Ascending aorta (tissue), 2 donors: ENCODE measurements around the gene RYR3. TPM values are rescaled to one million over a fixed set of nuclear protein-coding genes. Genes with fewer than 3 reads are reported as not detected.
A peak's percentile ranks its signal among the peaks of the same experiment; 100 is the strongest.

Source experiments
- DNase-seq, 2 donors: peaks; one replicate each; pipeline ENCODE4 v3.0.0-alpha.2; 2019; ENCODE audit warnings: low spot score in 2 of 2
- H3K27ac ChIP-seq, 2 donors: fragments of 200-600 bp; sonication (generic); one replicate each; pipeline ENCODE4 v1.5.1; 2016 to 2017; ENCODE audit warnings: mild to moderate bottlenecking in 1 of 2
- H3K27me3 ChIP-seq: fragments of 200-600 bp; sonication (generic); one replicate; pipeline ENCODE4 v1.5.1; 2017
- H3K36me3 ChIP-seq, 2 donors: fragments of 200-600 bp; sonication (generic); one replicate each; pipeline ENCODE4 v1.5.1; 2016
- H3K4me1 ChIP-seq, 2 donors: fragments of 200-600 bp; sonication (generic); one replicate each; pipeline ENCODE4 v1.5.1; 2016 to 2017; ENCODE audit warnings: mild to moderate bottlenecking in 1 of 2
- H3K4me3 ChIP-seq, 2 donors: fragments of 200-600 bp; sonication (generic); one replicate each; pipeline ENCODE4 v1.5.1; 2016 to 2017; ENCODE audit warnings: mild to moderate bottlenecking in 1 of 2
- H3K9me3 ChIP-seq, 2 donors: fragments of 200-600 bp; sonication (generic); one replicate each; pipeline ENCODE4 v1.5.1; 2016
- intact Hi-C: fragments of 100-400 bp; cut with DNase I; formaldehyde crosslinking; loops from one replicate; pipeline ENCODE4 v1.15.1; 2023
- total RNA-seq: library from RNA; depleted of rRNA; stranded (reverse); fragments of >200 nt; gene quantifications from one replicate; pipeline ENCODE4 v1.1.0, GENCODE V29; 2016
- TF ChIP-seq, protein P1 (sequence below), 3 experiments: fragments of 200-600 bp in 2 of 3; fragments of 450-650 bp in 1 of 3; sonication (generic) in 2 of 3; IDR thresholded peaks; one replicate each; pipeline ENCODE4 v1.5.1; 2016 to 2019; ENCODE audit warnings: antibody characterized with exemption in 3 of 3, mild to moderate bottlenecking in 1 of 3, moderate library complexity in 1 of 3

RYR3 gene
- total RNA-seq, 1 donor from 2014 or later: 3.1 TPM

DNA sequence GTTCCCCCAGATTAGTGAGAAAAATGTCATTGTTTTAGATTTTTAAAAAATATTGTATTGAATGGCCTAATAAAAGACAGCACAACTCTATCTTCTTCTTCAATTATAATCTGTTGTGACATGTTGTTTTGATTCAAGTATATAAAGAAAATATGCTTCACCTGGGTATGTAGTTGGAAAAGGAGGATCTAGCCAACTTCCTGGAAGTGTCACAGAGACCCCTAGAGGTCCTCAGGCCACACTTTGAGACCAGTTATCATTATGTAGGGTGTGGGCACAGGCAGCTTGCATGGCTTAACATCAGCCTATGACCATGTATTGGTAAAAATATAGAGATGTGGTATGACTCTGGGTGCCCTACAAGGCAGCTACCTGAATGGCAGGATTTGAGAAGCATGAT, 14.7 kb upstream of the RYR3 start:
- intact Hi-C loops: no loop called here
- H3K4me3 ChIP-seq: no peak overlapping the region
- no peaks in the 10 kb centered on the region for H3K27me3 ChIP-seq
- H3K36me3 ChIP-seq: no peaks in the 10 kb centered on the region
- H3K27ac ChIP-seq: no peak overlapping the region
- H3K4me1 ChIP-seq: peaks cover 0 to 5% of the 10 kb centered on the region in 2 donors
- H3K9me3 ChIP-seq: no peaks in the 10 kb centered on the region
- DNase-seq: no peak
- TF ChIP-seq, protein P1, sequence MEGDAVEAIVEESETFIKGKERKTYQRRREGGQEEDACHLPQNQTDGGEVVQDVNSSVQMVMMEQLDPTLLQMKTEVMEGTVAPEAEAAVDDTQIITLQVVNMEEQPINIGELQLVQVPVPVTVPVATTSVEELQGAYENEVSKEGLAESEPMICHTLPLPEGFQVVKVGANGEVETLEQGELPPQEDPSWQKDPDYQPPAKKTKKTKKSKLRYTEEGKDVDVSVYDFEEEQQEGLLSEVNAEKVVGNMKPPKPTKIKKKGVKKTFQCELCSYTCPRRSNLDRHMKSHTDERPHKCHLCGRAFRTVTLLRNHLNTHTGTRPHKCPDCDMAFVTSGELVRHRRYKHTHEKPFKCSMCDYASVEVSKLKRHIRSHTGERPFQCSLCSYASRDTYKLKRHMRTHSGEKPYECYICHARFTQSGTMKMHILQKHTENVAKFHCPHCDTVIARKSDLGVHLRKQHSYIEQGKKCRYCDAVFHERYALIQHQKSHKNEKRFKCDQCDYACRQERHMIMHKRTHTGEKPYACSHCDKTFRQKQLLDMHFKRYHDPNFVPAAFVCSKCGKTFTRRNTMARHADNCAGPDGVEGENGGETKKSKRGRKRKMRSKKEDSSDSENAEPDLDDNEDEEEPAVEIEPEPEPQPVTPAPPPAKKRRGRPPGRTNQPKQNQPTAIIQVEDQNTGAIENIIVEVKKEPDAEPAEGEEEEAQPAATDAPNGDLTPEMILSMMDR (IDR thresholded peaks at IDR 0.05): no peak

DNA sequence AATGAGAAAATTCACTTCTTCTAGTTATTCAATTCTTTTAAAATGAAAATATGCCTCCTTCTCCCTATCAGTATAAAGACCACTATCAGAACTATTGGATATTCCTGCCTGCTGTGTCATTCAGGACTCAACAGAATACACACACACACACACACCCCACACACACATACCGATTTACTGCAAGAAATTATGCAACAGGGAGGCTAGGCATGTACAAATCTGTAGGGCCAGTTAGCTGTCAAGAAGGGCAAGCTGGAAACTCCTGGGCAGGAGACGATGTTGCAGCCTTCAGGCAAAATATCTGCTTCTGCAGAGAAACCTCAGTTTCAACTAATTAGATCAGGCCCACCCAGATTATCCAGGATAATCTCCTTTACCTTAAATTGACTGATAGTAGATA, 13.9 kb upstream of the RYR3 start:
- intact Hi-C loops: no loop called here
- Histone ChIP-seq H3K27ac (no peak overlapping the region), H3K27me3 (no peaks in the 10 kb centered on the region), H3K36me3 (no peaks in the 10 kb centered on the region), H3K4me3 (no peak overlapping the region), H3K9me3 (no peaks in the 10 kb centered on the region), H3K4me1 (peaks cover 0 to 5% of the 10 kb centered on the region in 2 donors)
- TF ChIP-seq, protein P1 (IDR thresholded peaks at IDR 0.05): no peak
- no peak for DNase-seq

DNA sequence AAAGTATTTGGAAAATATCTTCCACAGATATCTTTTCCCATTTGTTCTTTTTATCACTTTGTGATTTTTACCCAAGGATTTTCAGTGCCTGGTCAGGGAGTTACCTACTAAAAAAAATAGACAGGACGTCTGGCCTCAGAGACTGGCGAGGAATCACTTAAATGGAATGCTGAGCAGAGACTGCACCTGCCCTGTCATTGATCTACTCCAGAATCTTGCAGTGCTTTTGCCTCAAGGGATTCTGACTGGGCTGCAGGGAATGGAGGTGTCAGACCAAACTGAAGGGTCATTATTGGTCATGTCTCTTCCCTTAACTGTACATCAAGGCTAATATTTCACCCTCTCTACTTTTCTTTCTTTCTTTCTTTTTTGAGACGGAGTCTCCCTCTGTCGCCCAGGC, 12.1 kb upstream of the RYR3 start:
- H3K27me3 ChIP-seq: no peaks in the 10 kb centered on the region
- DNase-seq: no peak
- TF ChIP-seq, protein P1 (IDR thresholded peaks at IDR 0.05): no peak
- no peak overlapping the region for H3K4me3 ChIP-seq
- intact Hi-C loops: no loop called here
- no peak overlapping the region for H3K27ac ChIP-seq
- H3K4me1 ChIP-seq: peaks cover 0 to 5% of the 10 kb centered on the region in 2 donors
- no peaks in the 10 kb centered on the region for H3K36me3 ChIP-seq
- no peaks in the 10 kb centered on the region for H3K9me3 ChIP-seq

DNA sequence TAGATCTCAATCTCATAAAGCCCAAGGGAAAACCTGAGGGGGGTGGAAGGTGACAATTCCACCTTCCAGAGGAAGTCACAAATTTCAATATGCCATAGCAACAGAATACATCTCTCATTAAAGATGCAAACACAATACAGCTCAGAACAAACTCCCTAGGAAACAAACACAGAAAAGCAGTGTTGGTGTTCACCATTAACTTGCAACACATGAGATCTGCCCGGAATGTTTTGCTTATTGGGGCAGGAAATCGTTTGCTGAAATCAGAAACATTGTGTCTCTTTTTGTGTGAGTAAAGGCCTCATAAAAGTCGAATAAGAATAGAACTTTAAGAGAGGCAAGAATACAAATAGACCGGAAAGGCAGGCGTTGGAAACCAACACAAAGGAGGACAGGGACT, 5.8 kb upstream of the RYR3 start:
- Histone ChIP-seq H3K36me3 (no peaks in the 10 kb centered on the region), H3K9me3 (no peaks in the 10 kb centered on the region), H3K4me1 (no peaks in the 10 kb centered on the region), H3K4me3 (no peak overlapping the region), H3K27me3 (no peaks in the 10 kb centered on the region), H3K27ac (no peak overlapping the region)
- intact Hi-C loops: no loop called here
- TF ChIP-seq, protein P1 (IDR thresholded peaks at IDR 0.05): no peak
- no peak for DNase-seq

DNA sequence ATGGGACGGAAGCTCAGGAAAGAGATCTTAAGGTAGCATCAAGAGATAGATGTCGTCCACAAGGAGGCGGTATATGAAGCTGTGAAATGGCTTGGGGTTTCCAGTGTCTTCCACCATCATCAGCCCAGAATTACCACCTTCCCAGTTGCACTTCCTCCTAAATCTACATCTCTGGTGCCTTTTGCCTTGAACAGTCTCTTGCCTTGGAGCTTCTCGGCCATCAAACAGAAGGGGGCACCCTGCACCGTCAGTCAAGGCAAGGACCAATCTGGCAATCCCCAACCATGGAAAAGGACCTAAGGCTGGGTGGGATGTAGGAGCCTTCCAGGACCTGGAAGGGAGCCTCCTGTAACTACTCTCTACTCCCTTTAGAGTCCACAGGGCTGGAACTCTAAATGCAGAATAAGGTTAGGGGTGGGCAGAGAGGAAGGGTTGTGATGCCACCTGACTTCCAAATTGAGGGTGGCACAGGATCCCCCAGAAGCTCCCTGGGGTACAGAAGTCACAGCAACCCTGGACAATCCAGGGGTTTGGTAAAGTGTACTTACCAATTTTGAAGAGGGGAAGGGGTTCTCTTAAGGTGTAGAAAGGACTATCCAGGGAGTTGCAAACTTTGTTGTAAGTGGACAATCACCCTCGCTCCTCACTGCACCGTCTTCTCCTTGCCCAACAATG, 1.0 kb upstream of the RYR3 start:
- DNase-seq: peak in 1 of 2 donors; percentile 70
- intact Hi-C loops: loop anchor here (2.0 kb wide), 1 partner anchor 391 kb away; no protein-coding TSS in a partner anchor
- peak overlapping the region in 1 of 2 donors; percentile 78 for H3K4me3 ChIP-seq
- no peaks in the 10 kb centered on the region for H3K4me1 ChIP-seq
- TF ChIP-seq, protein P1 (IDR thresholded peaks at IDR 0.05): peak in 2 of 3 experiments; percentile 36 to 53
- no peaks in the 10 kb centered on the region for H3K27me3 ChIP-seq
- no peaks in the 10 kb centered on the region for H3K36me3 ChIP-seq
- no peaks in the 10 kb centered on the region for H3K9me3 ChIP-seq
- H3K27ac ChIP-seq: no peak overlapping the region
